ENCODE measurements around the gene RNASE12.
"Not testable (repeated sequence)": the region's sequence is repeated elsewhere in the genome, so short reads cannot be mapped to it uniquely, and the experiment has no call there.

The RNASE12 gene

GRCh38 chr14:20627346-20628027 lies 36.3 kb upstream of the RNASE12 start:
- Histone ChIP-seq H3K27ac (no peak overlapping the region), H3K9me3 (ENCODE audit: low read depth, low read length) (no peaks in the 10 kb centered on the region), H3K36me3 (ENCODE audit: insufficient read depth, low read length) (no peaks in the 10 kb centered on the region), H3K9ac (ENCODE audit: insufficient read length) (no peak overlapping the region), H3K4me3 (peak overlapping the region; percentile 4; the same call in 1 of the 2 replicates)
- no peak for DNase-seq (ENCODE audit: low read depth, low spot score)
- no peak for TF ChIP-seq POLR2AphosphoS5 (IDR thresholded peaks at IDR 0.05; ENCODE audit: borderline replicate concordance, low read depth, low read length)
- no peak for TF ChIP-seq FOXP2 (optimal IDR thresholded peaks at IDR 0.05; ENCODE audit: control extremely low read depth, extremely low read length, insufficient read depth)
- no peak for TF ChIP-seq EZH2 (IDR thresholded peaks at IDR 0.05)

GRCh38 chr14:20626274-20626673 lies 35.1 kb upstream of the RNASE12 start:
- Histone ChIP-seq H3K4me3 (no peak overlapping the region), H3K9me3 (ENCODE audit: low read depth, low read length) (no peaks in the 10 kb centered on the region), H3K27ac (no peak overlapping the region), H3K36me3 (ENCODE audit: insufficient read depth, low read length) (no peaks in the 10 kb centered on the region), H3K9ac (ENCODE audit: insufficient read length) (no peak overlapping the region)
- TF ChIP-seq FOXP2 (optimal IDR thresholded peaks at IDR 0.05; ENCODE audit: control extremely low read depth, extremely low read length, insufficient read depth) = no peak
- TF ChIP-seq EZH2 (IDR thresholded peaks at IDR 0.05) = no peak
- TF ChIP-seq POLR2AphosphoS5 (IDR thresholded peaks at IDR 0.05; ENCODE audit: borderline replicate concordance, low read depth, low read length) = no peak
- DNase-seq (ENCODE audit: low read depth, low spot score) = no peak

GRCh38 chr14:20624495-20625070 lies 33.4 kb upstream of the RNASE12 start:
- H3K9ac ChIP-seq (ENCODE audit: insufficient read length) = peak overlapping the region; percentile 44
- H3K36me3 ChIP-seq (ENCODE audit: insufficient read depth, low read length) = no peaks in the 10 kb centered on the region
- peak overlapping the region; percentile 74 for H3K4me3 ChIP-seq
- no peak for TF ChIP-seq EZH2 (IDR thresholded peaks at IDR 0.05)
- no peak for TF ChIP-seq FOXP2 (optimal IDR thresholded peaks at IDR 0.05; ENCODE audit: control extremely low read depth, extremely low read length, insufficient read depth)
- no peak for TF ChIP-seq POLR2AphosphoS5 (IDR thresholded peaks at IDR 0.05; ENCODE audit: borderline replicate concordance, low read depth, low read length)
- no peak for DNase-seq (ENCODE audit: low read depth, low spot score)
- 0 out of 2 replicates have a peak overlapping the region, but pooled peaks have one; percentile 8 for H3K27ac ChIP-seq
- H3K9me3 ChIP-seq (ENCODE audit: low read depth, low read length) = no peaks in the 10 kb centered on the region

GRCh38 chr14:20623798-20624197 lies 32.6 kb upstream of the RNASE12 start:
- TF ChIP-seq EZH2 (IDR thresholded peaks at IDR 0.05) (no peak), POLR2AphosphoS5 (IDR thresholded peaks at IDR 0.05; ENCODE audit: borderline replicate concordance, low read depth, low read length) (no peak), FOXP2 (optimal IDR thresholded peaks at IDR 0.05; ENCODE audit: control extremely low read depth, extremely low read length, insufficient read depth) (no peak)
- Histone ChIP-seq H3K9me3 (ENCODE audit: low read depth, low read length) (no peaks in the 10 kb centered on the region), H3K9ac (ENCODE audit: insufficient read length) (no peak overlapping the region), H3K27ac (no peak overlapping the region), H3K4me3 (no peak overlapping the region), H3K36me3 (ENCODE audit: insufficient read depth, low read length) (no peaks in the 10 kb centered on the region)
- no peak for DNase-seq (ENCODE audit: low read depth, low spot score)

GRCh38 chr14:20622816-20623291 lies 31.7 kb upstream of the RNASE12 start:
- DNase-seq (ENCODE audit: low read depth, low spot score) = no peak
- TF ChIP-seq FOXP2 (optimal IDR thresholded peaks at IDR 0.05; ENCODE audit: control extremely low read depth, extremely low read length, insufficient read depth) = no peak
- TF ChIP-seq POLR2AphosphoS5 (IDR thresholded peaks at IDR 0.05; ENCODE audit: borderline replicate concordance, low read depth, low read length) = no peak
- TF ChIP-seq EZH2 (IDR thresholded peaks at IDR 0.05) = no peak
- no peaks in the 10 kb centered on the region for H3K9me3 ChIP-seq (ENCODE audit: low read depth, low read length)
- no peak overlapping the region for H3K27ac ChIP-seq
- H3K9ac ChIP-seq (ENCODE audit: insufficient read length) = no peak overlapping the region
- no peaks in the 10 kb centered on the region for H3K36me3 ChIP-seq (ENCODE audit: insufficient read depth, low read length)
- H3K4me3 ChIP-seq = no peak overlapping the region

GRCh38 chr14:20620798-20621478 lies 29.8 kb upstream of the RNASE12 start:
- no peaks in the 10 kb centered on the region for H3K9me3 ChIP-seq (ENCODE audit: low read depth, low read length)
- no peak for DNase-seq (ENCODE audit: low read depth, low spot score)
- no peak for TF ChIP-seq POLR2AphosphoS5 (IDR thresholded peaks at IDR 0.05; ENCODE audit: borderline replicate concordance, low read depth, low read length)
- no peak for TF ChIP-seq FOXP2 (optimal IDR thresholded peaks at IDR 0.05; ENCODE audit: control extremely low read depth, extremely low read length, insufficient read depth)
- TF ChIP-seq EZH2 (IDR thresholded peaks at IDR 0.05) = no peak
- H3K4me3 ChIP-seq = no peak overlapping the region
- no peak overlapping the region for H3K9ac ChIP-seq (ENCODE audit: insufficient read length)
- no peaks in the 10 kb centered on the region for H3K36me3 ChIP-seq (ENCODE audit: insufficient read depth, low read length)
- no peak overlapping the region for H3K27ac ChIP-seq

- not testable (repeated sequence) for H3K27ac ChIP-seq; H3K36me3 ChIP-seq (ENCODE audit: insufficient read depth, low read length); H3K4me3 ChIP-seq; DNase-seq (ENCODE audit: low read depth, low spot score); H3K9ac ChIP-seq (ENCODE audit: insufficient read length); H3K9me3 ChIP-seq (ENCODE audit: low read depth, low read length)
Measured at GRCh38 chr14:20619688-20620087, 28.5 kb upstream of the RNASE12 start.

- Histone ChIP-seq H3K9ac (ENCODE audit: insufficient read length) (no peak overlapping the region), H3K9me3 (ENCODE audit: low read depth, low read length) (no peaks in the 10 kb centered on the region), H3K36me3 (ENCODE audit: insufficient read depth, low read length) (no peaks in the 10 kb centered on the region), H3K4me3 (no peak overlapping the region), H3K27ac (no peak overlapping the region)
- TF ChIP-seq POLR2AphosphoS5 (IDR thresholded peaks at IDR 0.05; ENCODE audit: borderline replicate concordance, low read depth, low read length) = no peak
- no peak for TF ChIP-seq EZH2 (IDR thresholded peaks at IDR 0.05)
- no peak for TF ChIP-seq FOXP2 (optimal IDR thresholded peaks at IDR 0.05; ENCODE audit: control extremely low read depth, extremely low read length, insufficient read depth)
- DNase-seq (ENCODE audit: low read depth, low spot score) = no peak
Measured at GRCh38 chr14:20618271-20618749, 27.1 kb upstream of the RNASE12 start.
